Liver (tissue), 3 donors: ENCODE measurements around the gene LSAMP.

Source experiments
- ATF3 ChIP-seq: IDR thresholded peaks from 2 replicates; pipeline ENCODE4 v1.6.1; 2016; ENCODE audit warnings: antibody characterized with exemption
- EGR1 ChIP-seq, 2 donors: IDR thresholded peaks; 2 replicates each; pipeline ENCODE4 v1.6.1; 2016 to 2018; ENCODE audit warnings: antibody characterized with exemption in 2 of 2, low read depth in 2 of 2
- FOXA1 ChIP-seq: IDR thresholded peaks from 2 replicates; pipeline ENCODE4 v1.6.1; 2016; ENCODE audit warnings: antibody characterized with exemption
- GABPA ChIP-seq, 2 donors: IDR thresholded peaks in 1 of 2; conservative IDR thresholded peaks in 1 of 2; 2 replicates each; pipeline ENCODE4 v1.6.1; 2016; ENCODE audit warnings: antibody characterized with exemption in 2 of 2, mild to moderate bottlenecking in 1 of 2, moderate library complexity in 1 of 2
- JUND ChIP-seq, 2 donors: IDR thresholded peaks; 2 replicates each; pipeline ENCODE4 v1.6.1; 2016; ENCODE audit warnings: antibody characterized with exemption in 2 of 2
- NR2F2 ChIP-seq: IDR thresholded peaks from 2 replicates; pipeline ENCODE4 v1.6.1; 2016; ENCODE audit warnings: antibody characterized with exemption
- RAD21 ChIP-seq, 2 donors: IDR thresholded peaks; 2 replicates each; pipeline ENCODE4 v1.6.1; 2016; ENCODE audit warnings: antibody characterized with exemption in 2 of 2, mild to moderate bottlenecking in 2 of 2
- REST ChIP-seq: IDR thresholded peaks from 2 replicates; pipeline ENCODE4 v1.6.1; 2016; ENCODE audit warnings: antibody characterized with exemption, mild to moderate bottlenecking
- SP1 ChIP-seq: IDR thresholded peaks from 2 replicates; pipeline ENCODE4 v1.6.1; 2018; ENCODE audit warnings: antibody characterized with exemption, mild to moderate bottlenecking
- TAF1 ChIP-seq: conservative IDR thresholded peaks from 2 replicates; pipeline ENCODE4 v1.6.1; 2016; ENCODE audit warnings: antibody characterized with exemption, mild to moderate bottlenecking
- YY1 ChIP-seq: IDR thresholded peaks from 2 replicates; pipeline ENCODE4 v1.6.1; 2016; ENCODE audit warnings: antibody characterized with exemption, mild to moderate bottlenecking
- TF ChIP-seq, protein P1 (sequence below): fragments of 150-350 bp; IDR thresholded peaks from 2 replicates; pipeline ENCODE4 v1.5.1; 2017; ENCODE audit warnings: improper control_type of control experiment, low read depth, low read length; ENCODE audit not compliant: missing input control
- TF ChIP-seq, protein P2 (sequence below): IDR thresholded peaks from 2 replicates; pipeline ENCODE4 v1.6.1; 2016; ENCODE audit warnings: antibody characterized with exemption
- donor health status: healthy.
- donor health status: healthy.

DNA sequence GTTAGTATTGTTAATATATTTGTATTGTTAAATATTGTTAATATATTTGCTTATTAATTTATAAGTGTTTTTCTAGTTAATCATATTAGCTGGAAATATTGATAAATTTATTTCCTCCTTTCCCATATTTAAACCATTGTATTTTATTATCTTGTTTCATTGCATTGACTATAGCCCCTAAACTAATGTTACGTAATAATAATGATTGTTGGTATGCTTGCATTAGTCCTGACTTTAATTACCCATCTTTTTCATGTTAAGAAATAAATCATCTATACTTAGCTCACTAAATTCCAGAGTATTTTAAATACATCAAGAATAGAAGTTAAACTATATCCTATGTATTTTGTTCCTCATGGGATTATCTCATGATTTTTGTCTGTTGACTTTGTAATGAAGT lies 368.2 kb downstream of the LSAMP start:
- TF ChIP-seq, protein P1, sequence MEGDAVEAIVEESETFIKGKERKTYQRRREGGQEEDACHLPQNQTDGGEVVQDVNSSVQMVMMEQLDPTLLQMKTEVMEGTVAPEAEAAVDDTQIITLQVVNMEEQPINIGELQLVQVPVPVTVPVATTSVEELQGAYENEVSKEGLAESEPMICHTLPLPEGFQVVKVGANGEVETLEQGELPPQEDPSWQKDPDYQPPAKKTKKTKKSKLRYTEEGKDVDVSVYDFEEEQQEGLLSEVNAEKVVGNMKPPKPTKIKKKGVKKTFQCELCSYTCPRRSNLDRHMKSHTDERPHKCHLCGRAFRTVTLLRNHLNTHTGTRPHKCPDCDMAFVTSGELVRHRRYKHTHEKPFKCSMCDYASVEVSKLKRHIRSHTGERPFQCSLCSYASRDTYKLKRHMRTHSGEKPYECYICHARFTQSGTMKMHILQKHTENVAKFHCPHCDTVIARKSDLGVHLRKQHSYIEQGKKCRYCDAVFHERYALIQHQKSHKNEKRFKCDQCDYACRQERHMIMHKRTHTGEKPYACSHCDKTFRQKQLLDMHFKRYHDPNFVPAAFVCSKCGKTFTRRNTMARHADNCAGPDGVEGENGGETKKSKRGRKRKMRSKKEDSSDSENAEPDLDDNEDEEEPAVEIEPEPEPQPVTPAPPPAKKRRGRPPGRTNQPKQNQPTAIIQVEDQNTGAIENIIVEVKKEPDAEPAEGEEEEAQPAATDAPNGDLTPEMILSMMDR, result no peak
- TF ChIP-seq REST (no peak), YY1 (no peak), ATF3 (no peak), TAF1 (no peak), GABPA (IDR thresholded peaks at IDR 0.05 in 1 of 2, conservative IDR thresholded peaks at IDR 0.05 in 1 of 2) (no peak), RAD21 (IDR thresholded peaks at IDR 0.05) (no peak), JUND (IDR thresholded peaks at IDR 0.05) (no peak), NR2F2 (no peak), SP1 (no peak), EGR1 (IDR thresholded peaks at IDR 0.05; ENCODE audit: low read depth in 2 of 2) (no peak), FOXA1 (no peak)
- TF ChIP-seq, protein P2, sequence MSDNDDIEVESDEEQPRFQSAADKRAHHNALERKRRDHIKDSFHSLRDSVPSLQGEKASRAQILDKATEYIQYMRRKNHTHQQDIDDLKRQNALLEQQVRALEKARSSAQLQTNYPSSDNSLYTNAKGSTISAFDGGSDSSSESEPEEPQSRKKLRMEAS, result no peak
